ENCODE results near the gene GARRE1. TPM values are rescaled to one million over a fixed set of nuclear protein-coding genes. Genes with fewer than 3 reads are reported as not detected.

Gene GARRE1
- total RNA-seq, 1 donor from 2014 or later = 20.9 TPM

DNA sequence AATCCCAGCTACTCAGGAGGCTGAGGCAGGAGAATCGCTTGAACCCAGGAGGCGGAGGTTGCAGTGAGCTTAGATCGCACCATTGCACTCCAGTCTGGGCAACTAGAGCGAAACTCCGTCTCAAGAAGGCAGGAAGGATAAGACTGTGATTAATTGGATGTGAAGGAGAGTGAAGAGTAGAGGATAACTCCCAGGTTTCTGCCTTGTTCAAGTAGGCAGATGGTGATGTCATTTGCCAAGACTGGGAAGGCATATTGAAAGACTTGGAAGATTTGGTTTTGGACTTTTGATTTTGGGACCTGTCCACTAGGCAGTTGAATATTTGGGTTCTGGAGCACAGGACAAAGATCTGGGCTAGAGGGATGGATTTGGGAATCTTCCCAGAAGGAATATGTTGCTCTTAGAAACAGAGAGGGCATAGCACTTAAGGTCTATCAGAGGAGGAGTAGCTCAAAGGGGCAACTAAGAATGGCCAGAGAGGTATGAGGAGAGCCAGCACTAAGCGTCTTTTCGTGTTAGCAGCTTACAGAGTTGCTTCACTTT, 20.0 kb downstream of the GARRE1 start:
- TF ChIP-seq, protein P1, sequence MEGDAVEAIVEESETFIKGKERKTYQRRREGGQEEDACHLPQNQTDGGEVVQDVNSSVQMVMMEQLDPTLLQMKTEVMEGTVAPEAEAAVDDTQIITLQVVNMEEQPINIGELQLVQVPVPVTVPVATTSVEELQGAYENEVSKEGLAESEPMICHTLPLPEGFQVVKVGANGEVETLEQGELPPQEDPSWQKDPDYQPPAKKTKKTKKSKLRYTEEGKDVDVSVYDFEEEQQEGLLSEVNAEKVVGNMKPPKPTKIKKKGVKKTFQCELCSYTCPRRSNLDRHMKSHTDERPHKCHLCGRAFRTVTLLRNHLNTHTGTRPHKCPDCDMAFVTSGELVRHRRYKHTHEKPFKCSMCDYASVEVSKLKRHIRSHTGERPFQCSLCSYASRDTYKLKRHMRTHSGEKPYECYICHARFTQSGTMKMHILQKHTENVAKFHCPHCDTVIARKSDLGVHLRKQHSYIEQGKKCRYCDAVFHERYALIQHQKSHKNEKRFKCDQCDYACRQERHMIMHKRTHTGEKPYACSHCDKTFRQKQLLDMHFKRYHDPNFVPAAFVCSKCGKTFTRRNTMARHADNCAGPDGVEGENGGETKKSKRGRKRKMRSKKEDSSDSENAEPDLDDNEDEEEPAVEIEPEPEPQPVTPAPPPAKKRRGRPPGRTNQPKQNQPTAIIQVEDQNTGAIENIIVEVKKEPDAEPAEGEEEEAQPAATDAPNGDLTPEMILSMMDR (IDR thresholded peaks at IDR 0.05; ENCODE audit: borderline replicate concordance) = no peak
- Histone ChIP-seq H3K27ac (replicated peaks) (peak overlapping the region; percentile 65), H3K4me1 (peaks cover 78% of the 10 kb centered on the region), H3K9me3 (replicated peaks) (no peaks in the 10 kb centered on the region), H3K36me3 (no peaks in the 10 kb centered on the region), H3K27me3 (ENCODE audit: low read depth) (no peaks in the 10 kb centered on the region), H3K4me3 (peak overlapping the region; percentile 11)
- DNase-seq = no peak
- intact Hi-C loops (cut with micrococcal nuclease) = no loop called here

DNA sequence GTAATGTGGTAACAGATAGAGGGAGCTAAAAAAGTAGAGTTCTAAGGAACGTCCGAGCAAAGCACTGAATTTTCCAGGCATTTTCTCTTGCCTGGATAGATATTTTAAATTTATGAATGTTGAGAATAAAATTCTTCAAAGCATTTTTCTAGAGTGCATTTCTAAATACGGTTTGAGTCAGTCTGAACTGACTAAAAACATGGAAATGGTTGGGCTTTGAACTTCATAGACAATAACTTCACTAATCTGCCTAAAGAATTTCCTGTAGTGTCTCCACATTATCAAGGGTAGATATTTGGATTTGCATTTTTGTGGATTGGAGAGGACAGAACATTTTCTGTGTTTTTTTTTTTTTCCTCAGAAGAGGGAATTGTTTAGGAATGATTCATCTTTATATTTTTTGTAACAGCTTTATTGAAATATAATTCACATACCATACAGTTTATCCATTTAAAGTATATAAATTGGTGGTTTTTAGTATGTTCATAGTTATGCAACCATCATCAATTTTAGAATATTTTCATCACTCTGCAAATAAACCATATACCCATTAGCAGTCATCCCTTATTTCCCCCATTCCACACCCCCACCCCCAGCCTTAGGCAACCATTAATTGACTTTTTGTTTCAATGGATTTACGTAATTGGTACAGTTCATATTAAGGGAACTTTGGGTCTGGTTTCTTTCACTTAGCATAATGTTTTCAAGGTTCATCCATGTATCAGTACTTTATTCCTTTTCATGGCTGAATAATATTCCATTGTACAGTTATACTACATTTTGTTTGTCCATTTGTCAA, 20.7 kb downstream of the GARRE1 start:
- Histone ChIP-seq H3K4me3 (peak overlapping the region; percentile 11), H3K27me3 (ENCODE audit: low read depth) (no peaks in the 10 kb centered on the region), H3K27ac (replicated peaks) (peak overlapping the region; percentile 65), H3K36me3 (no peaks in the 10 kb centered on the region), H3K9me3 (replicated peaks) (no peaks in the 10 kb centered on the region), H3K4me1 (peaks cover 71% of the 10 kb centered on the region)
- intact Hi-C loops (cut with micrococcal nuclease) = no loop called here
- TF ChIP-seq, protein P1 (IDR thresholded peaks at IDR 0.05; ENCODE audit: borderline replicate concordance) = no peak
- DNase-seq = no peak

DNA sequence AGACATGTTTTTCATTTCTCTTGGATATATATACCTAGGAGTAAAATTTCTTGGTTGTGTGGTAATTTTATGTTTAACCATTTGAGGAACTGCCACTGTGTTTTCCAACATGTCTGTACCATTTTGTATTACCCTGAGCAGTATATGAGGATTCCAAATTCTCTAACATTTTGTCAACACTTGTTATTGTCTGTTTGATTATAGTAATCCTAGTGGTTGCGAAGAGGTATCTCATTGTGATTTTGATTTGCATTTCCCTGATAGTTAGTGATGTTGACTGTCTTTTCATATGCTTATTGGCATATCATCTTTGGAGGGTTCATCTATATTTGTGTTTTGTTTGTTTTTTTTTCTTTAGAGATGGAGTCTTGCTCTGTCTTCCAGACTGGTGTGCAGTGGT, 21.4 kb downstream of the GARRE1 start:
- Histone ChIP-seq H3K9me3 (replicated peaks) (no peaks in the 10 kb centered on the region), H3K27ac (replicated peaks) (peak overlapping the region; percentile 65), H3K4me3 (no peak overlapping the region), H3K36me3 (no peaks in the 10 kb centered on the region), H3K4me1 (peaks cover 64% of the 10 kb centered on the region), H3K27me3 (ENCODE audit: low read depth) (no peaks in the 10 kb centered on the region)
- TF ChIP-seq, protein P1 (IDR thresholded peaks at IDR 0.05; ENCODE audit: borderline replicate concordance) = no peak
- DNase-seq = no peak
- intact Hi-C loops (cut with micrococcal nuclease) = no loop called here

DNA sequence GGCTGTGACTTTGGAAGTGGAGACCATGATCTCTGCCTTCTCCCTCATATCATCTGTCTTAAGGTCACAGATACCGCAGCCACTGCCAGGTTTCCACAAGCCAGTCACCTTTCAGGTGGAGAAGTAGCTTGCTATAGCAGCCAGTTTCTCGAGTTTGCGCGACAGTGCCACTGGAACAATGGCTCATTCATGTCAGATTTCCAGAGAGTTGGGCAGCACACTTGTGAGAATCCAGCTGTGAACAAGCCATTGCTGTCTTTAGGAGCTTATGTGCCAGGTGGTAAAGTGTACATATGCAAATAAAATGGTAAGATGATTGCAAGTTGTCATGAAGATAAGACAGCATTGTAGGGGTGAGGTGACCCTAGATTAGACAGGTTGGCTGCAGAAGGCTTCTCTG, 22.3 kb downstream of the GARRE1 start:
- Histone ChIP-seq H3K4me1 (peaks cover 55% of the 10 kb centered on the region), H3K36me3 (peaks cover 7% of the 10 kb centered on the region), H3K4me3 (no peak overlapping the region), H3K27ac (replicated peaks) (no peak overlapping the region), H3K9me3 (replicated peaks) (no peaks in the 10 kb centered on the region), H3K27me3 (ENCODE audit: low read depth) (no peaks in the 10 kb centered on the region)
- TF ChIP-seq, protein P1 (IDR thresholded peaks at IDR 0.05; ENCODE audit: borderline replicate concordance) = no peak
- intact Hi-C loops (cut with micrococcal nuclease) = no loop called here
- no peak for DNase-seq

- Histone ChIP-seq H3K4me1 (peaks cover 55% of the 10 kb centered on the region), H3K36me3 (peaks cover 7% of the 10 kb centered on the region), H3K9me3 (replicated peaks) (no peaks in the 10 kb centered on the region), H3K27ac (replicated peaks) (no peak overlapping the region), H3K4me3 (no peak overlapping the region), H3K27me3 (ENCODE audit: low read depth) (no peaks in the 10 kb centered on the region)
- TF ChIP-seq, protein P1 (IDR thresholded peaks at IDR 0.05; ENCODE audit: borderline replicate concordance) = no peak
- intact Hi-C loops (cut with micrococcal nuclease) = no loop called here
- no peak for DNase-seq
Measured at GRCh38 chr19:34277244-34277643, 22.9 kb downstream of the GARRE1 start.

Data from left ventricle myocardium inferior (tissue), 1 donor.